Effector memory CD8-positive, alpha-beta T cell (primary cell): ENCODE measurements around the gene METTL4.
A peak's percentile ranks its signal among the peaks of the same experiment; 100 is the strongest.
"Not testable (repeated sequence)": the region's sequence is repeated elsewhere in the genome, so short reads cannot be mapped to it uniquely, and the experiment has no call there.

Experiments used
- ATAC-seq: fragments of 150-1000 bp; cut with Tn5 transposase; replicated peaks from 2 replicates; pipeline ENCODE4 v1.10.0; 2021; ENCODE audit warnings: mild to moderate bottlenecking, moderate library complexity
- DNase-seq, 3 experiments: peaks; one replicate each; pipeline ENCODE4 v3.0.0; 2021
- H3K27ac Mint-ChIP-seq, 2 donors: one replicate each; pipeline ENCODE4 v1.8.0; 2022; ENCODE audit warnings: mild to moderate bottlenecking in 2 of 2, mixed read lengths in 2 of 2, moderate library complexity in 2 of 2
- H3K27me3 Mint-ChIP-seq, 2 donors: one replicate each; pipeline ENCODE4 v1.8.0; 2022; ENCODE audit warnings: mixed read lengths in 2 of 2
- H3K36me3 Mint-ChIP-seq: one replicate; pipeline ENCODE4 v1.8.0; 2022; ENCODE audit warnings: mild to moderate bottlenecking, moderate library complexity, mixed read lengths; ENCODE audit not compliant: insufficient read depth
- H3K4me1 Mint-ChIP-seq, 2 donors: one replicate each; pipeline ENCODE4 v1.8.0; 2022; ENCODE audit warnings: low read depth in 2 of 2, mixed read lengths in 2 of 2
- H3K4me3 Mint-ChIP-seq, 2 donors: one replicate each; pipeline ENCODE4 v1.8.0; 2022; ENCODE audit warnings: mild to moderate bottlenecking in 2 of 2, mixed read lengths in 2 of 2, moderate library complexity in 2 of 2
- H3K9me3 Mint-ChIP-seq, 2 donors: one replicate each; pipeline ENCODE4 v1.8.0; 2022; ENCODE audit warnings: mixed read lengths in 2 of 2

METTL4 gene

DNA sequence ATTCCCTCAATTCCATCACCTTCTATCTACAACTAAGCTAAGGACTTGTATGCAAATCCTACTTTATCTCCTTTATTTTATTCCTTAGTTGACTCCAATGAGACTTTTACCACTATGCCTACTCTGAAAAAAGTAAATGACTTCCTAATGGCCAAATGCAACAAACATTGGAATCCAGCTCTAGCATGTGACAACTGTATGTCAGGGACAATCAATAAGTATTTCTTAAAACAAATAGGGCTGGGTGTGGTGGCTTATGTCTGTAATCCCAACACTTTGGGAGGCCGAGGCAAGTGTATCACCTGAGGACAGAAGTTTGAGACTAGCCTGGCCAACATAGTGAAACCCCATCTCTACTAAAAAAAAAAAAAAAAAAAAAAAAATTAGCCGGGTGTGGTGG lies 21.8 kb downstream of the METTL4 start:
- ATAC-seq, result no peak
- Mint-ChIP-seq H3K36me3 (peaks cover 18% of the 10 kb centered on the region), H3K9me3 (no peaks in the 10 kb centered on the region), H3K27ac (no peak overlapping the region), H3K27me3 (no peaks in the 10 kb centered on the region), H3K4me1 (peaks cover 0 to 10% of the 10 kb centered on the region in 2 donors), H3K4me3 (no peak overlapping the region)
- no peak for DNase-seq

- ATAC-seq (peak; percentile 50), DNase-seq (peak in 1 of 3 experiments; percentile 7)
- Mint-ChIP-seq H3K4me3 (no peak overlapping the region), H3K27me3 (no peaks in the 10 kb centered on the region), H3K9me3 (no peaks in the 10 kb centered on the region), H3K36me3 (peaks cover 14% of the 10 kb centered on the region), H3K27ac (peak overlapping the region in 1 of 2 donors; percentile 24), H3K4me1 (peaks cover 0 to 10% of the 10 kb centered on the region in 2 donors)
These were observed 23.7 kb downstream of the METTL4 start for GRCh38 chr18:2547477-2548087.

- DNase-seq (no peak), ATAC-seq (no peak)
- H3K9me3 Mint-ChIP-seq, result no peaks in the 10 kb centered on the region
- no peaks in the 10 kb centered on the region for H3K27me3 Mint-ChIP-seq
- H3K27ac Mint-ChIP-seq, result no peak overlapping the region
- H3K36me3 Mint-ChIP-seq, result peaks cover 7% of the 10 kb centered on the region
- H3K4me1 Mint-ChIP-seq, result peaks cover 0 to 10% of the 10 kb centered on the region in 2 donors
- no peak overlapping the region for H3K4me3 Mint-ChIP-seq
These were observed 26.1 kb downstream of the METTL4 start for GRCh38 chr18:2545155-2545554.

- not testable (repeated sequence) for H3K9me3 Mint-ChIP-seq, H3K36me3 Mint-ChIP-seq, H3K4me3 Mint-ChIP-seq, H3K4me1 Mint-ChIP-seq, DNase-seq, H3K27me3 Mint-ChIP-seq
- ATAC-seq, result peak; percentile 58
- peak overlapping the region in 1 of 2 donors; percentile 23 for H3K27ac Mint-ChIP-seq
These were observed 29.3 kb downstream of the METTL4 start for GRCh38 chr18:2541925-2542563.

DNA sequence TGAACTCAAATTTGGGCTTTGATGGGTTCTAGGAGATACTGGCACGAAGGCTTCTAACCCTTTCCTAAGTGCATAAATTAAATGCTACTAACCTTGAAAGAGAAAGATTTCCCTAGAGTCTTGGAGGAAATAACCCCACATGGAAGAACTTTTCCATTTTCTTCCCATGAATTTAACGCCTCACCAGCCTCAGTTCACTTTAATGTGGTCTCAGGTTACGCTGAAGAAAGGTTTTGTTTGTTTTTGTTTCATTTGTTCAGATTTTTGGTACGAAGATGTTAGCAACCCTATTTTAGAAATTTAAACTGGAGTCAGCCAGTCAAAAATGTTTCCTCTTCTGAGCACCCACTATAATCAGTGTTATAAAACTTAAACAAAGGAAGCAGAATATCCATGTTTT lies 30.7 kb downstream of the METTL4 start:
- Mint-ChIP-seq H3K27ac (no peak overlapping the region), H3K9me3 (no peaks in the 10 kb centered on the region), H3K27me3 (no peaks in the 10 kb centered on the region), H3K4me3 (no peak overlapping the region), H3K36me3 (peaks cover 5% of the 10 kb centered on the region), H3K4me1 (no peaks in the 10 kb centered on the region)
- ATAC-seq (no peak), DNase-seq (no peak)

- DNase-seq (no peak), ATAC-seq (no peak)
- H3K9me3 Mint-ChIP-seq, result no peaks in the 10 kb centered on the region
- no peak overlapping the region for H3K27ac Mint-ChIP-seq
- H3K4me3 Mint-ChIP-seq, result no peak overlapping the region
- peaks cover 5% of the 10 kb centered on the region for H3K36me3 Mint-ChIP-seq
- no peaks in the 10 kb centered on the region for H3K4me1 Mint-ChIP-seq
- H3K27me3 Mint-ChIP-seq, result no peaks in the 10 kb centered on the region
These were observed 32.5 kb downstream of the METTL4 start for GRCh38 chr18:2538844-2539243.

DNA sequence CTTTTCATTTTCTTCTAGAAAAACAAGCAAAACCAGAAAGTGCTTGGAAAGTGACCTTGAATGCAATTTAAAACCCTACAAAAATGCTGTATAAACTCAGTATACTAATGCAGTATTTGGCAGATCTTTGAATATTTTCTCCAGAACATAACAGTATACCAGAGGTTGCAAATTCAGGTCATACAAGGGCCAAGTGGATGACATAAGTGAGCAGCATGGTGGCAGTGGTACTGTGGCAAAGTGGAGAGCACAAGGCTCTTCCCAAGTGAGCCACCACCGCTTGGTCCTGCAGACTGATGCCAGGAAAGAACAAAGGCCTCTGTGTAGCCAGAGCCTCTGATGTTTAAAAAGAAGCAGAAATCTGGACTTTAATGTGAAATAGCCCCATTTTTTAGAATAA lies 33.1 kb downstream of the METTL4 start:
- Mint-ChIP-seq H3K4me1 (no peaks in the 10 kb centered on the region), H3K36me3 (peaks cover 5% of the 10 kb centered on the region), H3K27ac (no peak overlapping the region), H3K27me3 (no peaks in the 10 kb centered on the region), H3K9me3 (no peaks in the 10 kb centered on the region), H3K4me3 (no peak overlapping the region)
- DNase-seq (no peak), ATAC-seq (no peak)

- no peak for ATAC-seq
- H3K9me3 Mint-ChIP-seq, result no peaks in the 10 kb centered on the region
- H3K4me3 Mint-ChIP-seq, result no peak overlapping the region
- no peak for DNase-seq
- no peaks in the 10 kb centered on the region for H3K4me1 Mint-ChIP-seq
- H3K27me3 Mint-ChIP-seq, result no peaks in the 10 kb centered on the region
- H3K36me3 Mint-ChIP-seq, result peaks cover 5% of the 10 kb centered on the region
- H3K27ac Mint-ChIP-seq, result peak overlapping the region in 1 of 2 donors; percentile 26
These were observed 34.0 kb downstream of the METTL4 start for GRCh38 chr18:2537296-2537695.

DNA sequence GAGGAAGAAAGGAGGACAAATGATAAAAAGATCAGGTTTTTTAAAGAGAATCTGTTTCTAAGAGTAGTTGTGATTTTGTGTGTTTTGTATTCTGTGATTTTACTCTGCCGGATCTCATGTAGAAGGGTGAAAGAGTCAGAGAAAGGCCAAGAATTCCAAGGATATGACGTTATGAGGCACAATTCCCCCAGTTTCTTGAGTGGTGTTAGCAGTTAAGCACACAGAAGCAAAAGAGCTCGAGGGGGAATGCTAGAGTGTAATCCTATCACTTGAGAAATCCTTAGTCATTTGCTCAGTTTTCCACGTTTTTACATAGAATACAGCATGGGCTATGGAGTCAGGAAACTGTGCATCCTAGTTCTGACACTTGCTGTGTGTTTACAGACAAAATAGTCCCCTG lies 34.8 kb downstream of the METTL4 start:
- Mint-ChIP-seq H3K27me3 (no peaks in the 10 kb centered on the region), H3K36me3 (peaks cover 5% of the 10 kb centered on the region), H3K9me3 (no peaks in the 10 kb centered on the region), H3K4me1 (no peaks in the 10 kb centered on the region), H3K27ac (no peak overlapping the region), H3K4me3 (no peak overlapping the region)
- no peak for ATAC-seq
- DNase-seq, result no peak

- Mint-ChIP-seq H3K4me3 (no peak overlapping the region), H3K27me3 (no peaks in the 10 kb centered on the region), H3K4me1 (no peaks in the 10 kb centered on the region), H3K27ac (no peak overlapping the region), H3K36me3 (peaks cover 5% of the 10 kb centered on the region), H3K9me3 (no peaks in the 10 kb centered on the region)
- DNase-seq (no peak), ATAC-seq (no peak)
These were observed 35.2 kb downstream of the METTL4 start for GRCh38 chr18:2536063-2536462.

DNA sequence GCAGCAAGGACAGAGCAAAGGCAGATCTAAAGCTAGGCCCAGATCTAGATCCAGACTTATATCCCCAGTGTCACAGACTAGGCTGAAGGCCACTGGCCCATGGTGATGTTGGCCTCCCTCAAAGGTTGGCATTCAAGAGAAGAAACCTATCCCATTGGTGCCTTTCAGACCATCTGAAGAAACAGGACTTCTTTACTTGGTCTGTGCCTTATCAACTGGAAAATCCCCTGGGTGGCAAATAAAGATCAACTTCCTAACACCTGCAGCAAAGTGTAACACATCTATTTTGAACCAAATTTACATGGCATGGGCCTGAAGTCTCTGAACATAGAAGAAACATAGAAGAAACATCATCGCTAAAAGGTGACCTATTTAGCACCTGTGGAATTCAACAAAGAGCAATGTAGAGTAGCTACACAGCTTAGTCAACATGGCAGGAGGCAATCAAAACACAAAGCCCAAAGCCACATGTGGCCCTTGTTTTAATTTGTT lies 35.8 kb downstream of the METTL4 start:
- H3K4me3 Mint-ChIP-seq, result no peak overlapping the region
- no peak for ATAC-seq
- peaks cover 5% of the 10 kb centered on the region for H3K36me3 Mint-ChIP-seq
- no peaks in the 10 kb centered on the region for H3K4me1 Mint-ChIP-seq
- H3K27me3 Mint-ChIP-seq, result no peaks in the 10 kb centered on the region
- DNase-seq, result no peak
- no peak overlapping the region for H3K27ac Mint-ChIP-seq
- no peaks in the 10 kb centered on the region for H3K9me3 Mint-ChIP-seq

- Mint-ChIP-seq H3K27me3 (no peaks in the 10 kb centered on the region), H3K36me3 (peaks cover 7% of the 10 kb centered on the region), H3K4me3 (no peak overlapping the region), H3K4me1 (no peaks in the 10 kb centered on the region), H3K27ac (no peak overlapping the region), H3K9me3 (no peaks in the 10 kb centered on the region)
- DNase-seq (no peak), ATAC-seq (no peak)
These were observed 36.4 kb downstream of the METTL4 start for GRCh38 chr18:2534906-2535305.

- Mint-ChIP-seq H3K36me3 (peaks cover 2% of the 10 kb centered on the region), H3K27ac (no peak overlapping the region), H3K4me1 (no peaks in the 10 kb centered on the region), H3K4me3 (no peak overlapping the region), H3K27me3 (no peaks in the 10 kb centered on the region), H3K9me3 (no peaks in the 10 kb centered on the region)
- ATAC-seq (no peak), DNase-seq (no peak)
These were observed 38.5 kb downstream of the METTL4 start for GRCh38 chr18:2532797-2533196.

DNA sequence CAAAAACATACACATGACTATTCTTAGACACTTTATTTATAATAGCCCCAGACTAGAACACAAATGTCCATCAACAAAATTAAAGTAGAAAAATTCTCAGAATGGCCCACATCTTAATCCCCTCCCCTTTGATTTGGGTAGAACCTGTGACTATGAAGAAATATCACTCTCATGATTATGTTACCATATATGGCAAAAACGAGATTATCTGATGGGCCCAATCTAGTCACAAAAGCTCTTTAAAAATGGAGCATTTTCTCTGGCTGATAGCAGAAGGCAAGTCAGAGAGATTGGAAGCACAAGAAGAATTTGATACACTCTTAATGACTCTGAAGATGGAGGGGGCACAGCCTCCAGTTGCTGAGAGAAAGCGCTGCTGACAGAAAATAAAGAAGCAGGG lies 39.6 kb downstream of the METTL4 start:
- ATAC-seq (no peak), DNase-seq (no peak)
- Mint-ChIP-seq H3K36me3 (peaks cover 2% of the 10 kb centered on the region), H3K27me3 (no peaks in the 10 kb centered on the region), H3K27ac (no peak overlapping the region), H3K4me3 (no peak overlapping the region), H3K4me1 (no peaks in the 10 kb centered on the region), H3K9me3 (no peaks in the 10 kb centered on the region)
